Measurements from ENCODE around the gene MED25.
"Not testable (repeated sequence)": the region's sequence is repeated elsewhere in the genome, so short reads cannot be mapped to it uniquely, and the experiment has no call there.

MED25 gene

GRCh38 chr19:49816590-49816989 lies 1.5 kb upstream of the MED25 start:
- no peak for DNase-seq (ENCODE audit: low read depth)

GRCh38 chr19:49818649-49819370 lies 721 bp downstream of the MED25 start:
- no peak for DNase-seq (ENCODE audit: low read depth)

- not testable (repeated sequence) for DNase-seq (ENCODE audit: low read depth)
These were observed 1.5 kb downstream of the MED25 start for GRCh38 chr19:49819452-49820115.

DNA sequence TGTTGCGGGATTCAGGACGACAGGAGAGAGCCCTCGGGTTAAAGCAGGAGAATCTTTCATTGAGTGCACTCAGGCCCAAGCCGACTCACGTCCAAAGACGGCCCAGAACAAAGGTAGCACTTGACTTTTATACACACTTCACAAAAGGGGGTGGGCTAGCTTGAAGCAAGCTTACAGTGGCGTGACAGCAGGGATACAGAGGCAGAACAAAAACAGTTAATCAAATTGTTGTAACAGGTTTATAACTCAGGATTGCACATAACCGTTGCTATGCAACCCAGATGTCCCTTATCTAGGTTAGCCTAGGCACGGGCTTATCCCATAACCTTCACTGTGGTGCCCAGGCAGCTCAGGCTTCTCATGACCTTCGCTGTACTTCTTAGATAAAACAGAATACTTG lies 2.0 kb downstream of the MED25 start:
- DNase-seq (ENCODE audit: low read depth), result no peak

- no peak for DNase-seq (ENCODE audit: low read depth)
These were observed 5.4 kb downstream of the MED25 start for GRCh38 chr19:49823472-49823871.

GRCh38 chr19:49824662-49825061 lies 6.6 kb downstream of the MED25 start:
- no peak for DNase-seq (ENCODE audit: low read depth)

GRCh38 chr19:49827034-49827433 lies 8.9 kb downstream of the MED25 start:
- DNase-seq (ENCODE audit: low read depth), result no peak

GRCh38 chr19:49829200-49829599 lies 11.1 kb downstream of the MED25 start:
- no peak for DNase-seq (ENCODE audit: low read depth)

DNA sequence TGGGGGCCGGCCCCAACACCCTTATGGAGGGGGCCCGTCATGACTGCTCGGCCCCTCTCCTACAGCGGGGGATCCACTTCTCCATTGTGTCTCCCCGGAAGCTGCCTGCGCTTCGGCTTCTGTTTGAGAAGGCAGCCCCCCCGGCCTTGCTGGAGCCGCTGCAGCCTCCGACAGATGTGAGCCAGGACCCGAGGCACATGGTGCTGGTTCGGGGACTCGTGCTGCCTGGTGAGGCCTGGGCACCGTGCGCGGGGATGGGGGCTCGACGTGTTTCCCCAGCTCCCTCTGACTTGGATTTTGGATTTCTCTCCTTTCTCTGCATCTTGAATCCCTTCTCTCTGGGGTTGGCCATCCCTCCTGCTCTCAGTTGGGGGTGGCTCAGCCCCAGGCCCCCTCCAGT lies 11.6 kb downstream of the MED25 start:
- DNase-seq (ENCODE audit: low read depth), result no peak

DNA sequence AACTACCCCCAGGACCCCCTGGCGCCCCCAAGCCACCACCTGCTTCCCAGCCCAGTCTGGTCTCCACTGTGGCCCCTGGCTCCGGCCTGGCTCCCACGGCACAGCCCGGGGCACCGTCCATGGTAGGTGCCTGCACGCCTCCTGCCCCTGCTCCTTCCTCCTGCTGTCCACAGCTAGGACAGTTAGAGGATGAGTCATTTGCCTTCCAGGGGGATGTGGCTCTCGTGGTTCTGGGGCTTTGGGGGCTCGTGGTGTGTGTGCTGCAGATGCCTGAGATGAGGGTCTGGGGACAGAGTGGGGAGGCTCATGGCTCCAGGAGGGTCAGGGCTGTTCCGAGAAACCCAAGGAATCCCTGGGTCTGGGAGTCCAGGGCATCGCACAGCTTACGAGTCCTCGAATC lies 12.7 kb downstream of the MED25 start:
- DNase-seq (ENCODE audit: low read depth), result no peak

- no peak for DNase-seq (ENCODE audit: low read depth)
These were observed 13.5 kb downstream of the MED25 start for GRCh38 chr19:49831592-49831991.

GRCh38 chr19:49832556-49832955 lies 14.5 kb downstream of the MED25 start:
- no peak for DNase-seq (ENCODE audit: low read depth)

GRCh38 chr19:49833599-49833998 lies 15.5 kb downstream of the MED25 start:
- DNase-seq (ENCODE audit: low read depth), result no peak

GRCh38 chr19:49835562-49835961 lies 17.5 kb downstream of the MED25 start:
- no peak for DNase-seq (ENCODE audit: low read depth)

DNA sequence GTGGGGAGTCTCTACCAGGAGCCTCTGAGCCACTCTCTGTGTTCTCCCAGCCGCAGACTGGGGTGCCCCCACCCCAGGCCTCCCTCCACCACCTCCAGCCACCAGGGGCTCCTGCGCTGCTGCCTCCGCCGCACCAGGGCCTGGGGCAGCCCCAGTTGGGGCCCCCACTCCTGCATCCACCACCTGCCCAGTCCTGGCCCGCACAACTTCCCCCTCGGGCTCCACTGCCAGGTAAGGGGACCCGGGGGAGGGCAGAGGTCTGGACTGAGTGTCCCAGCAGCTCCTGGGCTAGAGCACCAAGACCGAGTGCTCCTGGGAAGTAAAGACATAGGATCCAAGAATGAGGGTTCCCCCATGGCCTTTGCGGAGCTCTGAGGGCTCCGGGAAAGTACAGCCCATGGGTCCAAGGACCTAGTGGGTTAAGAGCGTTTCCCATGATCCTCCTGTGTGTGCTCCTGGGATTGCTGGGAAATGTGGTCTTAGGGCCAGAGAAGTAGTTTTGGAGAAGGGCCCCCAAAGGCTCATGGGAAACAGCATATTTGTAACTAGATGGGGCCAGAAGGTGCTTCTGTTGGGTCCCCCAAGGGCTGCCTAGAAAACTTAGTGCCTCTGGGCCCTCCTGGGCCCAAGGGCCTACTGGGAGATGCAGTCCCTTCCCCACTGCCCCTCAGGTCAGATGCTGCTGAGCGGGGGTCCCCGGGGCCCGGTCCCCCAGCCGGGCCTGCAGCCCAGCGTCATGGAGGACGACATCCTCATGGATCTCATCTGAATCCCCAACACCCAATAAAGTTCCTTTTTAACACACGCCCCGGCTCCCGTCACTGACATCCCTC lies 18.3 kb downstream of the MED25 start:
- DNase-seq (ENCODE audit: low read depth), result no peak

DNA sequence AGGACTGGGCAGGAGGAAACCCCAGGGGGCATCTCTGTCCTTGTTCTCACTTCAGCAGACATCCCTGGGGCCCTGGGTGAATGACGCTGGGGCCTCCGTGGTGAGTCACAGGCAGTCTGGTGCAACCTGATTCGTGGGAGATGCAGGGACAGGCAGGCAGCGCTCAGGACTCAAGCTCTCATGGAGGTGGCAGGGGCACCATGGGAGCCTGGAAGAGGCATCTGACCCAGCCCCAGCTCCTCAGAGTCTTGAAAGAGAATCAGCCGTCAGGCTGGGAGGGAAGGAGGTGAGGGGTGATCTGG lies 18.9 kb downstream of the MED25 start:
- no peak for DNase-seq (ENCODE audit: low read depth)

DNA sequence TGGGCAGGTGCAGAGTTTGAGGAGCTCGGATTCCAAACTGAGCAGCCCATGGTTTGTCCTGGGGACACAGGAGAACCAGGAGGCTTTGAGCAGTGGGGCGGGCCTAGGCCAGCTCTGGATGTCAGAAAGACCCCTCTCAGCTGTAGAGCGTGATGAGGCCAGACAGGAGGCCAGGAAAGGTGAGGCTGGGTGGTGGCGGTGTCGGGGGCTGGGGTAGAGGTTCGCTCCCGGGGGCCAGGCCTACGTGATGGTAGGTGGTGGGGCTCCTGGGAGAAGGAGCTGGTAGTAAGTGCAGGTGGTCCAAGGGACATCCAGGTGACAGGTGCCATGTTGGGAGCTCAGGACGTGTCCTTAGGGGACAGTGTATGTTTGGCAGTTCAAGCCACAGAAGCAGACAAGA lies 19.3 kb downstream of the MED25 start:
- DNase-seq (ENCODE audit: low read depth), result no peak

DNA sequence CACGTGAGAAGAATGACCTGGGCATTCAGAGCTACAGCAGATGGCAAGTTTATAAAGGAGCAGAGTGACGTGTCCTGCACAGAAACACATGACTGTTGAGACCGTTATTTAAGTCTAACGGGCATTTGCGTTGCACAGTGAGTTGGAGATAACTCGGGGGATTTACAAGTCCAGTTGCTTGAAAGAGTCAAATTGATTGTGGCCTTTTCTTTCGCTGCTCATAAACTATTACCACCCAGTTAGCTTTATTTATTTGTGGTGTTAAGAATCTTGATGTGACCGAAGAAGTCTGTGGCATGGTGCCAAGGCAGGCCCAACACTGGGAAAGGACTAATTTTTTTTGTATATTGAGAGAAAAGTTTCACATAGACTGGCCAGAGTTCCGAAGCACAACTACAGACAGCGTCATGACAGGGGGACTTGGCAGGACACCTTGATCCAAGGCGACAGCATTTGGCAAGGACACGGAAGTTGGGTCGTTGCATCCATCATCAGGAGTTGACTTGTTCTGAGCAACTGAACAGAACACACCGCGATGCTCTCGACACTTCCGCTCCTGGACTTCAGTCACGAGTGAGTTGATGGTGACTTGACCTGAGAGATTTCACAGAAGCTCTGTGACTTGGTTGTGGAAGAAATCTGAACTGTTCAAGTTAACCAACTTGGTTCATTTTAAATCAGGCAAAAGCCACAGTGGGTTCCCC lies 20.9 kb downstream of the MED25 start:
- DNase-seq (ENCODE audit: low read depth), result no peak

DNA sequence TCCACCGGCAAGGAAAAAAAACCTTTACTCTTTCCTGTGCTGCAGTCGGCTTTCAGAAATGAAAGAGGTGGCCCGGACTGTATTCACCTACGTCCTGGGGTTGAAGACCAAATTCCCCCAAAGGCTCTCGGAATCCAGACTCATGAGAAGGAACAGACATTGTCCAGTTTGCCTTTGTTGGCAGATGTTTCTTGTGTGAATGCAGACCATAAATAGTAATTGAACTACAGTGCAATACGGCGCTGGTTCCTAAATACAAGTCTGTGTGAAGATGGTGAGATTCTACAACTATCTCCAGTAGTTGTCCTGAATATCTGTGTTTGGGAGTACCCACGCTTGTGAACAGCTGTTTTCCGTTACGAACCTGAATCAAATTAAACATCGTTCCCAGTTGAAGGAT lies 21.6 kb downstream of the MED25 start:
- no peak for DNase-seq (ENCODE audit: low read depth)

DNA sequence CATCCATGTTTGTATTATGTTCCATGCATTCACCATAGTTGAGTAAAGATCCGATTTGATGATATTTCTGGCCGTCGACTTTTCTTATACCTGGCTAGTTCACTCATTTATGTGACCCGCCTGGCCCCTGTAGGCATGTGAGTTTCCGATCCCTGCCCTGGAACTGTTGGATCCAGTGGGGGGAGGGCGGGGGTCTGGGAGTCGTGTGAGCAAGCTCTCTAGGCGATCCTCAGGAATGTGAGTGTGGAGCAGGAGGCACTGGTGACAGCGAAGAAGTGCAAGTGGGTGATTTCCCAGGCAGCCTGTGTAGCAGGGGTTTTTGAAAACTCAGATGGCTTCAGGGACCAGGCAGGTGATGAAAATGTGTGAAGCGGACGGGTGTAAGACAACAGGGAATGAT lies 22.2 kb downstream of the MED25 start:
- DNase-seq (ENCODE audit: low read depth), result no peak

DNA sequence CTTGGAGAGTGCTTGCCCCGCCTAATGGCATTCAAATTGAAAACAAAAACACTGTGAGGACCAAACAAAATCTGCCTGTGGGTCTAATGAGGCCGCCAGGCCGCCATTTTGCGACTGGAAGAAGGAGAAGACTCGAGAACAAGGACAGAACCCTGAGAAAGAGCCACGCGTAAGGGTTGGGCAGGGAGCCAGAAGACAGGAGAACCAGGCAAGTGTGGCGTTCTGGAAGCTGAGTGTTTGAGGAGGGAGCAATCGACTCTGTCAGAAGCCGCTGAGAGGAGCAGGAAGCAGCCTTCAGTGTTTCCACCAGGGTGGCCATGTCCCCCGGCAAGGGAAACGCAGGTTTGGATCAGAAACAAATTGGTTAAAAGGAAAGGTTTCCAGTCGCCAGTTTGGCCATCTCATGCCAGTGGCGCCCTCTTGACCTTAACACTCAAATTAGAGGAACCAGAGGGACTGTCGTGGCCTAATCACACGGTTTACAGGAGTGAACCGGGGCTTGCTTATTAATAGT lies 22.7 kb downstream of the MED25 start:
- DNase-seq (ENCODE audit: low read depth), result no peak

- DNase-seq (ENCODE audit: low read depth), result no peak
These were observed 25.2 kb downstream of the MED25 start for GRCh38 chr19:49843265-49843664.

All from fibroblast of gingiva (primary cell).